HEK293T (cell line): ENCODE results near the gene CBX1.

ENCODE experiments used
- ARNT ChIP-seq: fragments of 450-650 bp; IDR thresholded peaks from 2 replicates; pipeline ENCODE4 v1.6.1; 2017; ENCODE audit warnings: mild to moderate bottlenecking
- PKNOX1 ChIP-seq: fragments of 450-650 bp; IDR thresholded peaks from 2 replicates; pipeline ENCODE4 v1.6.1; 2016
- SP1 ChIP-seq: fragments of 450-650 bp; IDR thresholded peaks from 2 replicates; pipeline ENCODE4 v1.6.1; 2017
- TARDBP ChIP-seq: fragments of 450-650 bp; IDR thresholded peaks from 2 replicates; pipeline ENCODE4 v1.6.1; 2016

- TF ChIP-seq TARDBP (no peak), SP1 (no peak), ARNT (no peak), PKNOX1 (no peak)
Measured at GRCh38 chr17:48137656-48138055, 36.4 kb upstream of the CBX1 start.
